CD4-positive, alpha-beta T cell (primary cell): ENCODE results near the gene HCN1. TPM values are rescaled to one million over a fixed set of nuclear protein-coding genes. Genes with fewer than 3 reads are reported as not detected.

ENCODE experiments used
- ATAC-seq: fragments of 200-7000 bp; cut with Tn5 transposase; one replicate; pipeline ENCODE4 v1.10.0; 2022; ENCODE audit warnings: mild to moderate bottlenecking; ENCODE audit not compliant: poor library complexity
- CTCF ChIA-PET: fragments of 350-600 bp; sonication (Branson Sonifier 250); formaldehyde crosslinking; loops from one replicate; lab custom pipeline; 2021; ENCODE audit warnings: antibody characterized with exemption, inconsistent platforms; lab: Charles Lee
- POLR2A ChIA-PET: fragments of 350-600 bp; sonication (Branson Sonifier 250); formaldehyde crosslinking; loops from one replicate; lab custom pipeline; 2021; ENCODE audit warnings: antibody characterized with exemption, inconsistent platforms; lab: Charles Lee
- DNase-seq, 14 experiments: peaks; one replicate each; pipeline ENCODE4 v3.0.0-alpha.2; 2013 to 2020; ENCODE audit warnings: mixed read lengths in 2 of 14
- H3K27ac ChIP-seq, 2 donors: one replicate each; pipeline versions ENCODE4 v1.5.1 to v1.7.0; 2013; ENCODE audit warnings: low read length in 2 of 2, low read depth in 1 of 2, mild to moderate bottlenecking in 1 of 2
- H3K27me3 ChIP-seq, 2 experiments: 1 replicate in 1 of 2; 2 replicates in 1 of 2; pipeline versions ENCODE4 v1.6.1 to v1.7.0; 2013; ENCODE audit warnings: low read length in 2 of 2, control low read depth in 1 of 2, mild to moderate bottlenecking in 1 of 2, moderate library complexity in 1 of 2; ENCODE audit not compliant: insufficient read depth in 2 of 2, control insufficient read depth in 1 of 2
- H3K36me3 ChIP-seq: one replicate; pipeline ENCODE4 v1.6.1; 2013; ENCODE audit warnings: low read length, control low read depth; ENCODE audit not compliant: insufficient read depth
- H3K4me1 ChIP-seq: one replicate; pipeline ENCODE4 v1.6.1; 2013; ENCODE audit warnings: low read length, control low read depth; ENCODE audit not compliant: insufficient read depth
- H3K4me3 ChIP-seq: one replicate; pipeline ENCODE4 v1.5.1; 2013; ENCODE audit warnings: mild to moderate bottlenecking, low read length, moderate library complexity
- H3K9me3 ChIP-seq, 2 experiments: 1 replicate in 1 of 2; 2 replicates in 1 of 2; pipeline versions ENCODE4 v1.6.1 to v1.7.0; 2013; ENCODE audit warnings: low read length in 2 of 2, mild to moderate bottlenecking in 2 of 2, control low read depth in 1 of 2, moderate library complexity in 1 of 2; ENCODE audit not compliant: control insufficient read depth in 1 of 2, insufficient read depth in 1 of 2
- H3K27ac Mint-ChIP-seq: one replicate; pipeline ENCODE4 v1.8.0; 2020; ENCODE audit warnings: mixed read lengths
- H3K27me3 Mint-ChIP-seq: one replicate; pipeline ENCODE4 v1.8.0; 2021; ENCODE audit warnings: mixed read lengths
- H3K36me3 Mint-ChIP-seq: one replicate; pipeline ENCODE4 v1.8.0; 2021; ENCODE audit warnings: low read depth, mixed read lengths
- H3K4me1 Mint-ChIP-seq: one replicate; pipeline ENCODE4 v1.8.0; 2021; ENCODE audit warnings: low read depth, mixed read lengths
- H3K4me3 Mint-ChIP-seq: one replicate; pipeline ENCODE4 v1.8.0; 2020; ENCODE audit warnings: mild to moderate bottlenecking, mixed read lengths
- H3K9me3 Mint-ChIP-seq: one replicate; pipeline ENCODE4 v1.8.0; 2020; ENCODE audit warnings: mixed read lengths
- intact Hi-C, 2 experiments: fragments of 100-400 bp; cut with DNase I in 1 of 2; cut with micrococcal nuclease in 1 of 2; formaldehyde crosslinking; loops; one replicate each; pipeline versions ENCODE4 v1.15.1 to v1.9.0; 2023 to 2025; cut with DNase I, micrococcal nuclease
- total RNA-seq, 174 experiments: library from RNA in 2 of 174; stranded (reverse) in 2 of 174; gene quantifications; one replicate each; pipeline ENCODE4 v1.2.3 and lab custom pipeline; 2021 to 2026
- TF ChIP-seq, protein P1 (sequence below): fragments of 200-600 bp; IDR thresholded peaks from one replicate; pipeline ENCODE4 v1.8.0; 2022; ENCODE audit warnings: antibody characterized with exemption, mild to moderate bottlenecking

HCN1 gene
- total RNA-seq, 2 experiments from 2014 or later, result not detected

DNA sequence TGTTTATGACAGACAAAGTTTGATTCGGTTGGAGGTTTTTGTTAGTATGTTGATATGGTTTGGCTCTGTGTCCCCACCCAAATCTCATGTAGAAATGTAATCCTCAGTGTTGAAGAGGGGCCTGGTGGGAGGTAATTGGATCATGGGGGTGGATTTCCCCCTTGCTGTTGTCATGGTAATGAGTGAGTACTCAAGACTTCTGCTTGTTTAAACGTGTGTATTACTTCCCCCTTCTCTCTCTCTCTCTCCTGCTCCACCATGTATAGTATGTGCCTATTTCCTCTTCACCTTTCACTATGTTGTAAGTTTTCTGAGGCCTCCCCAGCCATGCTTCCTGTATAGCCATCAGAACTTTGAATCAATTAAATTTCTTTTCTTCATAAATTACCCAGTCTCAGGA lies 415.1 kb downstream of the HCN1 start:
- ATAC-seq, result no peak
- POLR2A ChIA-PET, result no interaction called here

DNA sequence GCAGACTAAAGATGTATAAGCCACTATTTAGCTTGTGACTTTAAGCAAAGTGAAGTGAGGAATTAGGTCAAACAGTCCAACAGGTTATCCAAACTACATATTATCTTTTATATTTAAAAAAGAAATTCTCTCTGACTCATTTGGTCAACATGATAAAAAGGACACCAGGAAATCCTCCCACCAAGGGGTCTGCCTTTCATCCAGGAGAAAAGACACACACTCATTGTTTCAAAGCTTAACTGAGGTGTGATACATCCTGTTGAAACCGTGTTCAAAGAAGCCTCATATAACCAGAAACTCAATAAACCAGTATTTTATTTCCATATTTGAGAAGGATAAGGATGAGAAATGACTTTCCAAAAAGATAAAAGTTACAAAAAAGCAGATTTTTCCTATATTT lies 417.1 kb downstream of the HCN1 start:
- Histone ChIP-seq H3K4me3 (no peak overlapping the region), H3K27me3 (no peaks in the 10 kb centered on the region), H3K9me3 (peaks cover 0 to 4% of the 10 kb centered on the region in 2 experiments), H3K27ac (no peak overlapping the region), H3K36me3 (no peaks in the 10 kb centered on the region), H3K4me1 (no peaks in the 10 kb centered on the region)
- Mint-ChIP-seq H3K27me3 (no peaks in the 10 kb centered on the region), H3K36me3 (no peaks in the 10 kb centered on the region), H3K4me3 (no peak overlapping the region), H3K9me3 (peaks cover 13% of the 10 kb centered on the region), H3K4me1 (no peaks in the 10 kb centered on the region), H3K27ac (no peak overlapping the region)
- DNase-seq (no peak), ATAC-seq (no peak)
- intact Hi-C loops, result no loop called here
- ChIA-PET CTCF (no interaction called here), POLR2A (interaction anchor here (0.5 kb wide), 1 partner anchor 1030 kb away, joined by 3 read pairs; no protein-coding TSS in a partner anchor)
- TF ChIP-seq, protein P1, sequence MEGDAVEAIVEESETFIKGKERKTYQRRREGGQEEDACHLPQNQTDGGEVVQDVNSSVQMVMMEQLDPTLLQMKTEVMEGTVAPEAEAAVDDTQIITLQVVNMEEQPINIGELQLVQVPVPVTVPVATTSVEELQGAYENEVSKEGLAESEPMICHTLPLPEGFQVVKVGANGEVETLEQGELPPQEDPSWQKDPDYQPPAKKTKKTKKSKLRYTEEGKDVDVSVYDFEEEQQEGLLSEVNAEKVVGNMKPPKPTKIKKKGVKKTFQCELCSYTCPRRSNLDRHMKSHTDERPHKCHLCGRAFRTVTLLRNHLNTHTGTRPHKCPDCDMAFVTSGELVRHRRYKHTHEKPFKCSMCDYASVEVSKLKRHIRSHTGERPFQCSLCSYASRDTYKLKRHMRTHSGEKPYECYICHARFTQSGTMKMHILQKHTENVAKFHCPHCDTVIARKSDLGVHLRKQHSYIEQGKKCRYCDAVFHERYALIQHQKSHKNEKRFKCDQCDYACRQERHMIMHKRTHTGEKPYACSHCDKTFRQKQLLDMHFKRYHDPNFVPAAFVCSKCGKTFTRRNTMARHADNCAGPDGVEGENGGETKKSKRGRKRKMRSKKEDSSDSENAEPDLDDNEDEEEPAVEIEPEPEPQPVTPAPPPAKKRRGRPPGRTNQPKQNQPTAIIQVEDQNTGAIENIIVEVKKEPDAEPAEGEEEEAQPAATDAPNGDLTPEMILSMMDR, result no peak

More for the DNA sequence above, 415.1 kb downstream of the HCN1 start:
- Mint-ChIP-seq H3K27ac (no peak overlapping the region), H3K4me1 (no peaks in the 10 kb centered on the region), H3K9me3 (peaks cover 10% of the 10 kb centered on the region), H3K36me3 (no peaks in the 10 kb centered on the region), H3K4me3 (no peak overlapping the region), H3K27me3 (no peaks in the 10 kb centered on the region)
- no peaks in the 10 kb centered on the region for H3K27me3 ChIP-seq
- no peak overlapping the region for H3K4me3 ChIP-seq
- intact Hi-C loops, result no loop called here
- CTCF ChIA-PET, result no interaction called here
- H3K4me1 ChIP-seq, result no peaks in the 10 kb centered on the region
- DNase-seq, result no peak
- H3K9me3 ChIP-seq, result peaks cover 0 to 4% of the 10 kb centered on the region in 2 experiments
- H3K36me3 ChIP-seq, result no peaks in the 10 kb centered on the region
- TF ChIP-seq, protein P1, result no peak
- H3K27ac ChIP-seq, result no peak overlapping the region

DNA sequence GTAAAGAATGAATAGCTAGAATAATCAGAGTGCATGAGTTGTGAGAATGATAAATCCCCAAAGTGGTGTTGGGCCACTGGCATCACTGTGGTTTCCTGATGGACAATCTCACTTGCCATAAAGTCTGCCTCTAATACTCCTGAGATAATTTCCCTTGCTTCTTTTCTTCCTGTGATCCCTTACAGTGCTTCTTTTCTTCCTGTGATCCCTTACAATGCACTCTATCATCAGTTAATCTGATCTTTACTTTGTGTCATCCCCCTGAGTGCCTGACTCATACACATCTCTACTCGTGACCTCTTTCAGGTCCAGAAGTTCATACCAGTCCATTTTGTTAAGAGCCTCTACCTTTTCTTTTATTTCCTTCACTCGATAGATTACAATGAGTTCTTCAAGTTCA lies 418.3 kb downstream of the HCN1 start:
- TF ChIP-seq, protein P1, result no peak
- H3K27me3 ChIP-seq, result no peaks in the 10 kb centered on the region
- H3K4me1 Mint-ChIP-seq, result no peaks in the 10 kb centered on the region
- no peak overlapping the region for H3K27ac ChIP-seq
- no peaks in the 10 kb centered on the region for H3K4me1 ChIP-seq
- no peaks in the 10 kb centered on the region for H3K27me3 Mint-ChIP-seq
- peaks cover 3% of the 10 kb centered on the region for H3K9me3 Mint-ChIP-seq
- no peaks in the 10 kb centered on the region for H3K36me3 ChIP-seq
- no peak for DNase-seq
- H3K4me3 ChIP-seq, result no peak overlapping the region
- ATAC-seq, result no peak
- H3K4me3 Mint-ChIP-seq, result no peak overlapping the region
- CTCF ChIA-PET, result no interaction called here
- H3K27ac Mint-ChIP-seq, result no peak overlapping the region
- peaks cover 0 to 4% of the 10 kb centered on the region in 2 experiments for H3K9me3 ChIP-seq
- intact Hi-C loops, result no loop called here
- H3K36me3 Mint-ChIP-seq, result no peaks in the 10 kb centered on the region
- POLR2A ChIA-PET, result no interaction called here
